SU-DHL-6 (cell line): ENCODE data around the gene VEGFC.

ENCODE experiments used
- H2AFZ ChIP-seq: fragments of 200-600 bp; sonication (generic); 2 replicates; pipeline ENCODE4 v1.6.1; 2014; ENCODE audit warnings: low read depth, mild to moderate bottlenecking, moderate library complexity, mixed read lengths, antibody characterized with exemption, low read length; ENCODE audit not compliant: severe bottlenecking
- H3F3A ChIP-seq: fragments of 200-600 bp; shearing (Covaris generic); 2 replicates; pipeline ENCODE4 v1.6.0; 2016; ENCODE audit warnings: antibody characterized with exemption, mild to moderate bottlenecking; ENCODE audit not compliant: insufficient read depth
- H3K27ac ChIP-seq: fragments of 200-600 bp; sonication (generic); 2 replicates; pipeline ENCODE4 v1.5.1; 2016; ENCODE audit warnings: low read depth, mild to moderate bottlenecking, low read length, moderate library complexity, mixed read lengths
- H3K27me3 ChIP-seq: fragments of 200-600 bp; sonication (generic), shearing (Covaris generic); 2 replicates; pipeline ENCODE4 v1.6.0; 2014; ENCODE audit warnings: mild to moderate bottlenecking, low read length
- H3K36me3 ChIP-seq: fragments of 200-600 bp; sonication (generic); 2 replicates; pipeline ENCODE4 v1.6.1; 2014; ENCODE audit warnings: mild to moderate bottlenecking, low read length, mixed read lengths
- H3K4me2 ChIP-seq: fragments of 300-600, 200-600 bp; shearing (Covaris generic), sonication (generic); 2 replicates; pipeline ENCODE4 v1.6.0; 2014; ENCODE audit warnings: low read length, low read depth, mild to moderate bottlenecking; ENCODE audit not compliant: poor library complexity, severe bottlenecking
- H3K4me3 ChIP-seq: fragments of 200-600 bp; sonication (generic); 2 replicates; pipeline ENCODE4 v1.5.1; 2014; ENCODE audit warnings: antibody characterized with exemption, low read length, mild to moderate bottlenecking, mixed read lengths; ENCODE audit not compliant: insufficient read depth, poor library complexity, severe bottlenecking
- H3K79me2 ChIP-seq: fragments of 200-600 bp; sonication (generic); 2 replicates; pipeline ENCODE4 v1.6.1; 2014; ENCODE audit warnings: mild to moderate bottlenecking, low read length, moderate library complexity; ENCODE audit not compliant: insufficient read depth
- H3K9ac ChIP-seq: fragments of 200-600 bp; sonication (generic); 2 replicates; pipeline ENCODE4 v1.7.0; 2014; ENCODE audit warnings: mild to moderate bottlenecking, low read length
- H3K9me2 ChIP-seq: fragments of 200-600 bp; sonication (generic); replicated peaks from 2 replicates; pipeline ENCODE4 v1.6.1; 2014; ENCODE audit warnings: low read length; ENCODE audit not compliant: insufficient read depth
- H3K9me3 ChIP-seq: fragments of 200-600 bp; sonication (generic); 2 replicates; pipeline ENCODE4 v1.6.1; 2014; ENCODE audit warnings: low read length, mixed read lengths; ENCODE audit not compliant: insufficient read depth
- H4K20me1 ChIP-seq: fragments of 200-600 bp; sonication (generic); 2 replicates; pipeline ENCODE4 v1.6.1; 2014; ENCODE audit warnings: low read depth, mild to moderate bottlenecking, antibody characterized with exemption, low read length, moderate library complexity, mixed read lengths
- EZH2phosphoT487 ChIP-seq: fragments of 200-600 bp; sonication (generic), shearing (Covaris generic); conservative IDR thresholded peaks from 2 replicates; pipeline ENCODE4 v1.6.1; 2018; ENCODE audit warnings: mild to moderate bottlenecking, antibody characterized with exemption, low read length, moderate library complexity, mixed read lengths
- TF ChIP-seq, protein P1 (sequence below): fragments of 200-600 bp; sonication (generic); IDR thresholded peaks from one replicate; pipeline ENCODE4 v1.5.1; 2017; ENCODE audit warnings: antibody characterized with exemption, mild to moderate bottlenecking, low read length, moderate library complexity; ENCODE audit not compliant: insufficient read depth, poor library complexity, severe bottlenecking

VEGFC gene

DNA sequence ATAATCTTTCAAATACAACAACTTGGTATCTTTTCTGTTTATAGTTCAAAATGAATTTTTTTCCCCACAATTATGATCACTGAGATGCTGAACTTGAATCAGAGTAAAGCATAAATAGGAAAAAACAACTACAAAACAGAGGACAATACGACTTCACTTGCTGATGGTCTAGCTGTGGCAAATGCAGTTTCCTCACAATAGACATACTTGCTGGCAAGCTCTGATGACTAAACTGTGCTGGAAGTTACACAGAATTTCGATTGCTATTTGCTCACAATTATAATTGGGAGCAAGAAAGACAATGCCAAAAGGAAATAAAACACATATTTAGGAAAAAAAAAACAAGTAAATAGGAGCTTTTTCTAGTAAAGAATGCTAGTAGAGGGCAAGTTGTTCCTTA is 14.7 kb downstream of the VEGFC start:
- Histone ChIP-seq H3F3A (no peaks in the 10 kb centered on the region), H3K79me2 (no peaks in the 10 kb centered on the region), H3K9ac (no peak overlapping the region), H4K20me1 (no peaks in the 10 kb centered on the region), H3K9me3 (no peaks in the 10 kb centered on the region), H3K36me3 (no peaks in the 10 kb centered on the region), H3K27me3 (no peaks in the 10 kb centered on the region), H2AFZ (no peak overlapping the region), H3K4me2 (no peak overlapping the region), H3K27ac (no peak overlapping the region), H3K4me3 (no peak overlapping the region), H3K9me2 (no peaks in the 10 kb centered on the region)
- TF ChIP-seq, protein P1, sequence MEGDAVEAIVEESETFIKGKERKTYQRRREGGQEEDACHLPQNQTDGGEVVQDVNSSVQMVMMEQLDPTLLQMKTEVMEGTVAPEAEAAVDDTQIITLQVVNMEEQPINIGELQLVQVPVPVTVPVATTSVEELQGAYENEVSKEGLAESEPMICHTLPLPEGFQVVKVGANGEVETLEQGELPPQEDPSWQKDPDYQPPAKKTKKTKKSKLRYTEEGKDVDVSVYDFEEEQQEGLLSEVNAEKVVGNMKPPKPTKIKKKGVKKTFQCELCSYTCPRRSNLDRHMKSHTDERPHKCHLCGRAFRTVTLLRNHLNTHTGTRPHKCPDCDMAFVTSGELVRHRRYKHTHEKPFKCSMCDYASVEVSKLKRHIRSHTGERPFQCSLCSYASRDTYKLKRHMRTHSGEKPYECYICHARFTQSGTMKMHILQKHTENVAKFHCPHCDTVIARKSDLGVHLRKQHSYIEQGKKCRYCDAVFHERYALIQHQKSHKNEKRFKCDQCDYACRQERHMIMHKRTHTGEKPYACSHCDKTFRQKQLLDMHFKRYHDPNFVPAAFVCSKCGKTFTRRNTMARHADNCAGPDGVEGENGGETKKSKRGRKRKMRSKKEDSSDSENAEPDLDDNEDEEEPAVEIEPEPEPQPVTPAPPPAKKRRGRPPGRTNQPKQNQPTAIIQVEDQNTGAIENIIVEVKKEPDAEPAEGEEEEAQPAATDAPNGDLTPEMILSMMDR = no peak
- no peak for TF ChIP-seq EZH2phosphoT487

DNA sequence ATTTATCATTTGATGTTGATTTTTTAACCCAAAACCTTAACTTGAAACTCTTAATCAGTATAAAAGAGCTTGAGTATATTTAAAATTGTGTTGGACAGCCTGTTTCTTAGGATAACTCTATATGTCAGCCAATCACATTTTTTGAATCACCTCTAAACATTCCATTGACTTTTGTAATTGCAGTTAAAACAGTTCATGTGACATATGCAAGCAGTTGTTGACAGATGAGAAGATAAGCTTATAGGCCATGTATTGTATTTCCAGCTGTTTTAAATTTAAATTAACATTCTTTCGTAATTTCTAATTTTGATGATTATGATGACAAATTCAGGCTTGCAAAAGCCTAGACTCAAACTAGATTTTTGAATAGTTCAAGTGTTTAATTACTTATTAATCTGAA is 17.4 kb downstream of the VEGFC start:
- Histone ChIP-seq H3F3A (no peaks in the 10 kb centered on the region), H3K27me3 (no peaks in the 10 kb centered on the region), H3K27ac (no peak overlapping the region), H3K9ac (no peak overlapping the region), H3K4me2 (no peak overlapping the region), H3K36me3 (no peaks in the 10 kb centered on the region), H3K9me2 (no peaks in the 10 kb centered on the region), H2AFZ (no peak overlapping the region), H3K9me3 (no peaks in the 10 kb centered on the region), H3K4me3 (no peak overlapping the region), H3K79me2 (no peaks in the 10 kb centered on the region), H4K20me1 (no peaks in the 10 kb centered on the region)
- TF ChIP-seq, protein P1 = no peak
- TF ChIP-seq EZH2phosphoT487 = no peak

DNA sequence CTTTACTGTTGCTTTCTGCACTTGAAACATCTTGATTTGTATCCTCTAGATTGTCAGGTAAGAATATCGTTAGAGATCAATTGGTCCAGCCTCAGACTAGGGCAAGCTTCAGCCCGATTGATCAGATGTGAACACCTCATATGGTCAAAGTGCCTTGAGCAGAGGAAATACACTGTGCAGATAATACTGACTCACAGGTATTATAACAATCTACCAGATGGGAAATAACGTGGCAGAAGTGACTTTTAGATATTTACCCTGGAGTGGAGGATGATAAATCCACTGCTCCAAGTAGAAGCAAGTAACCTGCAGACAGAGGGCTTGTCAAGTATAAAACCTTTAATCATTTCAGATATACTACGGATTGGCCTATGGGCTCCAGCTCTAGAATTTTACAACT is 17.9 kb downstream of the VEGFC start:
- no peaks in the 10 kb centered on the region for H3K9me2 ChIP-seq
- H3K4me3 ChIP-seq = no peak overlapping the region
- no peaks in the 10 kb centered on the region for H3K36me3 ChIP-seq
- no peak for TF ChIP-seq EZH2phosphoT487
- TF ChIP-seq, protein P1 = no peak
- no peak overlapping the region for H3K9ac ChIP-seq
- H3F3A ChIP-seq = no peaks in the 10 kb centered on the region
- H3K27ac ChIP-seq = no peak overlapping the region
- H3K4me2 ChIP-seq = no peak overlapping the region
- no peaks in the 10 kb centered on the region for H3K27me3 ChIP-seq
- H3K9me3 ChIP-seq = no peaks in the 10 kb centered on the region
- no peaks in the 10 kb centered on the region for H4K20me1 ChIP-seq
- no peak overlapping the region for H2AFZ ChIP-seq
- H3K79me2 ChIP-seq = no peaks in the 10 kb centered on the region
